Keratinocyte (primary cell): ENCODE results near the gene ZNF710. TPM values are rescaled to one million over a fixed set of nuclear protein-coding genes. Genes with fewer than 3 reads are reported as not detected.

Experiments used
- DNase-seq: peaks from one replicate; pipeline ENCODE4 v3.0.0-alpha.2; 2011; ENCODE audit warnings: low read depth, missing footprints, low spot score
- FAIRE-seq: peaks from 2 replicates; lab custom pipeline; 2011; peaks lifted over from hg19 to GRCh38; lab: Jason Lieb, UNC
- H2AFZ ChIP-seq: 2 replicates; pipeline ENCODE4 v1.6.0; 2012; ENCODE audit warnings: low read length, control low read depth, inconsistent platforms; ENCODE audit not compliant: control insufficient read depth
- H3K27ac ChIP-seq: 2 replicates; pipeline ENCODE4 v1.5.1; 2011; ENCODE audit warnings: low read length; ENCODE audit not compliant: control insufficient read depth, insufficient read depth
- H3K27me3 ChIP-seq: 3 replicates; pipeline ENCODE4 v1.6.0; 2011; ENCODE audit warnings: low read length; ENCODE audit not compliant: control insufficient read depth, insufficient read depth; ENCODE audit errors: extremely low read depth
- H3K36me3 ChIP-seq, 2 experiments: 2 replicates in 1 of 2; 3 replicates in 1 of 2; pipeline ENCODE4 v1.5.1; 2011; ENCODE audit warnings: low read length in 2 of 2, mild to moderate bottlenecking in 1 of 2; ENCODE audit not compliant: control insufficient read depth in 2 of 2, insufficient read depth in 2 of 2; ENCODE audit errors: extremely low read depth in 1 of 2
- H3K4me1 ChIP-seq: 3 replicates; pipeline ENCODE4 v1.5.1; 2011; ENCODE audit warnings: low read length; ENCODE audit not compliant: control insufficient read depth, insufficient read depth; ENCODE audit errors: extremely low read depth
- H3K4me2 ChIP-seq: 3 replicates; pipeline ENCODE4 v1.6.0; 2011; ENCODE audit warnings: low read depth, low read length; ENCODE audit not compliant: control insufficient read depth, insufficient read depth; ENCODE audit errors: extremely low read depth
- H3K4me3 ChIP-seq, 3 experiments: fragments of 200-600 bp in 1 of 3; sonication (generic) in 1 of 3; 2 replicates in 2 of 3; 3 replicates in 1 of 3; pipeline ENCODE4 v1.5.1; 2011 to 2016; ENCODE audit warnings: low read length in 3 of 3, mild to moderate bottlenecking in 3 of 3, control low read depth in 2 of 3, inconsistent platforms in 1 of 3, low read depth in 1 of 3, mixed read lengths in 1 of 3, mixed run types in 1 of 3, moderate library complexity in 1 of 3; ENCODE audit not compliant: control insufficient read depth in 2 of 3, insufficient read depth in 2 of 3; ENCODE audit errors: extremely low read depth in 1 of 3
- H3K79me2 ChIP-seq: 2 replicates; pipeline ENCODE4 v1.6.0; 2012; ENCODE audit warnings: low read length; ENCODE audit not compliant: control insufficient read depth, insufficient read depth
- H3K9ac ChIP-seq: 3 replicates; pipeline ENCODE4 v1.6.0; 2011; ENCODE audit warnings: low read length; ENCODE audit not compliant: control insufficient read depth, insufficient read depth; ENCODE audit errors: extremely low read depth
- H3K9me1 ChIP-seq: 3 replicates; pipeline ENCODE4 v1.6.0; 2011; ENCODE audit warnings: low read length; ENCODE audit not compliant: control insufficient read depth, insufficient read depth; ENCODE audit errors: extremely low read depth
- H3K9me3 ChIP-seq: 2 replicates; pipeline ENCODE4 v1.5.1; 2012; ENCODE audit warnings: low read depth, low read length; ENCODE audit not compliant: control insufficient read depth
- H4K20me1 ChIP-seq: 3 replicates; pipeline ENCODE4 v1.6.0; 2011; ENCODE audit warnings: low read length; ENCODE audit not compliant: control insufficient read depth, insufficient read depth; ENCODE audit errors: extremely low read depth
- EZH2 ChIP-seq: IDR thresholded peaks from one replicate; pipeline ENCODE4 v1.6.1; 2012; ENCODE audit warnings: inconsistent platforms, mild to moderate bottlenecking, low read length, moderate library complexity
- dilution Hi-C: fragments of 300-500 bp; cut with MboI; formaldehyde crosslinking; loops from one replicate; pipeline ENCODE4 v1.7.0; 2020; ENCODE audit warnings: low sequenced_read_pairs; ENCODE audit not compliant: extremely low pct_ligation_motif_present
- polyA plus RNA-seq, 5 experiments: library from polyadenylated mRNA; depleted of rRNA in 3 of 5; stranded (reverse) in 3 of 5; stranded (forward) in 1 of 5; unstranded in 1 of 5; fragments of >200 nt; gene quantifications; 1 replicate in 1 of 5; 2 replicates in 3 of 5; 3 replicates in 1 of 5; pipeline versions ENCODE4 v1.2.1 to v1.2.3, GENCODE V29; 2011 to 2012; ENCODE audit warnings: missing spikeins in 2 of 5, low read depth in 1 of 5, low replicate concordance in 1 of 5
- TF ChIP-seq, protein P1 (sequence below), 3 experiments: IDR thresholded peaks in 1 of 3; conservative IDR thresholded peaks in 1 of 3; optimal IDR thresholded peaks in 1 of 3; 2 replicates in 2 of 3; 3 replicates in 1 of 3; pipeline versions ENCODE3 to v1.5.1; 2011; ENCODE audit warnings: low read length in 3 of 3, mild to moderate bottlenecking in 3 of 3, moderate library complexity in 2 of 3, control low read depth in 1 of 3, inconsistent platforms in 1 of 3; ENCODE audit not compliant: insufficient read depth in 2 of 3; ENCODE audit errors: extremely low read depth in 1 of 3

Gene ZNF710
- polyA plus RNA-seq, 1 donor (not counting 4 experiments of a cell fraction or from before 2014, with no cell fraction given): 4.5 TPM

DNA sequence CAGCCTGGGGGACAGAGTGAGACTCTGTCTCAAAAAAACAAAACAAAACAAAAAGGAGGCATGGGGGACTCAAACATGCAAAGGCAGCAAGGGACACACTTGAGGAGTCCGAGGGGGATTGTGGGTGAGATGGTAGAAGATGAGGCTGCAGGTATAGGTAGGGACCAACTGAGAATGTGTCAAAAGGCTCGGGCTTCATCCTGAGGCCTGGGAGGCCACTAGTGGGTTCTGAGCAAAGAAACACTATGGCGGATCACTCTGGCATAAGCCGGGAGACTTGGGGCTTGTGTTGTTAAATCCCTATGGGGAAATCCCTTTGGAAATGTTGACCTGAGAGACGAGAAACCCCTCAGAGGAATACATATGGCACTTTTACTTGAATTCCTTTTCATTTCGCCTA is 21.2 kb downstream of the ZNF710 start:
- Histone ChIP-seq H3K27ac (no peak overlapping the region), H3K36me3 (peaks cover 0 to 3% of the 10 kb centered on the region in 2 experiments), H3K4me1 (peaks cover 10% of the 10 kb centered on the region), H3K4me2 (no peak overlapping the region), H3K79me2 (peaks cover 46% of the 10 kb centered on the region), H3K4me3 (no peak overlapping the region), H4K20me1 (no peaks in the 10 kb centered on the region), H3K9me1 (no peaks in the 10 kb centered on the region), H3K9me3 (no peaks in the 10 kb centered on the region), H3K27me3 (no peaks in the 10 kb centered on the region), H2AFZ (no peak overlapping the region), H3K9ac (no peak overlapping the region)
- TF ChIP-seq, protein P1, sequence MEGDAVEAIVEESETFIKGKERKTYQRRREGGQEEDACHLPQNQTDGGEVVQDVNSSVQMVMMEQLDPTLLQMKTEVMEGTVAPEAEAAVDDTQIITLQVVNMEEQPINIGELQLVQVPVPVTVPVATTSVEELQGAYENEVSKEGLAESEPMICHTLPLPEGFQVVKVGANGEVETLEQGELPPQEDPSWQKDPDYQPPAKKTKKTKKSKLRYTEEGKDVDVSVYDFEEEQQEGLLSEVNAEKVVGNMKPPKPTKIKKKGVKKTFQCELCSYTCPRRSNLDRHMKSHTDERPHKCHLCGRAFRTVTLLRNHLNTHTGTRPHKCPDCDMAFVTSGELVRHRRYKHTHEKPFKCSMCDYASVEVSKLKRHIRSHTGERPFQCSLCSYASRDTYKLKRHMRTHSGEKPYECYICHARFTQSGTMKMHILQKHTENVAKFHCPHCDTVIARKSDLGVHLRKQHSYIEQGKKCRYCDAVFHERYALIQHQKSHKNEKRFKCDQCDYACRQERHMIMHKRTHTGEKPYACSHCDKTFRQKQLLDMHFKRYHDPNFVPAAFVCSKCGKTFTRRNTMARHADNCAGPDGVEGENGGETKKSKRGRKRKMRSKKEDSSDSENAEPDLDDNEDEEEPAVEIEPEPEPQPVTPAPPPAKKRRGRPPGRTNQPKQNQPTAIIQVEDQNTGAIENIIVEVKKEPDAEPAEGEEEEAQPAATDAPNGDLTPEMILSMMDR (optimal IDR thresholded peaks at IDR 0.05 in 1 of 3, IDR thresholded peaks at IDR 0.05 in 1 of 3, conservative IDR thresholded peaks at IDR 0.05 in 1 of 3; ENCODE audit: extremely low read depth in 1 of 3, insufficient read depth in 2 of 3, low read length in 3 of 3): no peak
- no peak for TF ChIP-seq EZH2
- DNase-seq (no peak), FAIRE-seq (no peak)
- dilution Hi-C loops: no loop called here

DNA sequence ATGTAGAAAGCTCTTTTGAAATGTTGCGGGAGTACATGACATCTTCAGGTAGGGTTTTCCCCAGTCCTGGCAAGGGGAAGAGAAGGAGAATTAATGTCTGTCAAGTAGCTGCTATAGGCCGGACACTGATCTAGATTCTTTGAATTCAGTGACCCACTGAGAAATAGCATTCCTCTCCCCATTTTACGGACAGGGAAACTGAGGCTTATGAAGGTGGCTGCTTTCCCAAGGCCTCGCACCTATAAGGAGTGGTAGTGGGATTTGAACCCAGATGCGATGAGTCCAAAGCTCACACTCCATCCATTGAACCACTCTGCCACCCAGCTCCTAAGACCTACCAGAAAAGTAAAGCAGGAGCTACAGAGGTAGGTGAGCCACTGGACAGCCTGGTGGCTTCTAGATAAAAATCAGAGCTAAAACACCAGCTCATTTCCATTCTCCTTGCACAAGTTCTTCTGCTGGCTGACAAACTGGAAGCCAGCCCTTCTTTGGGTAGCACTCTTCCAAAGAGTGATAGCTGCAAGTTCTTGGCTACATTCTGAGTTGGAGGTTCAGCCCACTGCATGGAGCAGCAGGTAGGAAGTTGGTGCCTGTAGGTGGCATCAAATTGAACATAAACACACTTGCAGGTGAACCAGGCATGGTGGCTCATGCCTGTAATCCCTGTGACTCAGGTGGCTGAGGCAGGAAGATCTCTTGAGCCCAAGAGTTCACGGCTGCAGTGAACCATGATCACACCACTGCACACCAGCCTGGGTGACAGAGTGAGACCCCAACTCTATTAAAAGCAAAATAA is 22.0 kb downstream of the ZNF710 start:
- H3K4me1 ChIP-seq: peaks cover 8% of the 10 kb centered on the region
- no peaks in the 10 kb centered on the region for H3K9me3 ChIP-seq
- no peaks in the 10 kb centered on the region for H4K20me1 ChIP-seq
- no peak overlapping the region for H3K4me3 ChIP-seq
- no peak overlapping the region for H2AFZ ChIP-seq
- H3K79me2 ChIP-seq: peaks cover 42% of the 10 kb centered on the region
- dilution Hi-C loops: no loop called here
- peaks cover 0 to 3% of the 10 kb centered on the region in 2 experiments for H3K36me3 ChIP-seq
- FAIRE-seq (no peak), DNase-seq (no peak)
- H3K4me2 ChIP-seq: no peak overlapping the region
- no peaks in the 10 kb centered on the region for H3K27me3 ChIP-seq
- no peaks in the 10 kb centered on the region for H3K9me1 ChIP-seq
- no peak for TF ChIP-seq EZH2
- TF ChIP-seq, protein P1 (optimal IDR thresholded peaks at IDR 0.05 in 1 of 3, IDR thresholded peaks at IDR 0.05 in 1 of 3, conservative IDR thresholded peaks at IDR 0.05 in 1 of 3; ENCODE audit: extremely low read depth in 1 of 3, insufficient read depth in 2 of 3, low read length in 3 of 3): peak in 1 of 3 experiments; percentile 25
- H3K9ac ChIP-seq: no peak overlapping the region
- H3K27ac ChIP-seq: no peak overlapping the region
